Stimulated activated CD8-positive, alpha-beta memory T cell treated with anti-CD3 and anti-CD28 coated beads, Interleukin-2, amount 100 ng/mL, for 48 hours (primary cell): ENCODE measurements around the gene ANK3.

ENCODE experiments used
- DNase-seq, 2 donors: peaks; one replicate each; pipeline ENCODE4 v3.0.0-alpha.2; 2020; ENCODE audit warnings: low read depth in 2 of 2

ANK3 gene

DNA sequence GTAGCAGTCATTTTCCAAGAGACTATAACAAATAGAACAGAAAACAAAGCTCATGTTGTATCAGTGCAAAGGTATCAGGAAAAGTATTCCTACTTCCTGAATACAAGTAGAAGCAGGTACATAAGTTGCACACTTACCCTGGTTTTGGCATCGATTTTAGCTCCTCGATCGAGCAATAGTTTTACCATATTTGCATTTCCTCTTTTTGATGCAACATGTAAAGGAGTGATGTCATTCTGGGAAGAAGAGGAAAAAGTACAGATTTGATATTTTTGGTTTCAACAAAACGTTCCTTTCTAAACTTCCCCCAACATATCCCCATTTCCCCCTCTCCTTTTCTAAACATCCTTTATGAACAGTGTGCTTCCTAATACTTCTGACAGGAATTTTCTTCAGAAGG is 155.1 kb downstream of the ANK3 start:
- no peak for DNase-seq

DNA sequence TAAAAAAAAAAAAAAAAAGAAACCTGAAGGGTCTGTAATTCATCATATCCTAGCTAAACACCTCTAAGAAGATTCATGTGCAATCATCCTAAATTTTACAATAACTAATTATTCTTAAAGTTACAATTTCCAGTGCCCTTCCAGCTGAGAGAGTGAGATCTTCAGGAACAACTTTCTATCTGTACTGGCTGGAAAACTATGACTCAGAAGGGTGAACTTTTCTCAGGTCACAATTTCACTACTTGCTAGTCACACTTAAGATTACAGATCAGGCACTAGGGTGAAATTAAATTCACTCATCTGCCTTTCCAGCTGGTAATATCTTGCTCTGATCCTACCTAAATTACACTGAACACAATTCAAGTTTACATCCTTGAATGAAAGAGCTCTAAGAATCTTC is 158.8 kb downstream of the ANK3 start:
- DNase-seq, result no peak

DNA sequence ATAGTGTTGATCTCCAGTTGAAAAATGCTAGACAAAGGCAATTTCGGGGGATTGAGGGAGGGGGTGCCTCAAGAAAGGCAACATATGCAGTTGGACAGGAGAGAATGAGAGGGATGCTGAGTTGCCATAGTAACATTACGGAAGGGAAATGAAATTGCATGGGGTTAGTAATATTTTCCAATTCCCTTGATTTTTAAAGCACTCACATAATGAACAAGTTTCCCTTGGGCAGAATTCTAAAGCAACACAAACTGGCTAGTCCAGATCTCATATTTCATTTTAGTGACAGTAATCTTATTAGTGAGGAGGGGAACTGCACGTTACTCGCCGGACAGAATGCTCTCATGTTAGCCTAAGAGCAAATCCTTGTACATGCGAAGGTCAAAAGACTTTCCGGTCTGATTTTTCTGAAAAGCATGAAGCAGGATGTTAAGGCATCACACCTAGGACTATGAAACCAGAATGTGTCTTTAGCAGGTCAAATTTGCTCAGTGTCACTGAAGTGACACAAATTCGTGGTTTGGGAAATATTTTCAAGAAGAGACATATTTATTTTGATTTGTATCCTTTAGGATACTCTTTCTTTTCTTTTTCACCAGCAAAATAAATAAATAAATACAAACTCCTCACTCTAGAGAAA is 165.5 kb downstream of the ANK3 start:
- no peak for DNase-seq

DNA sequence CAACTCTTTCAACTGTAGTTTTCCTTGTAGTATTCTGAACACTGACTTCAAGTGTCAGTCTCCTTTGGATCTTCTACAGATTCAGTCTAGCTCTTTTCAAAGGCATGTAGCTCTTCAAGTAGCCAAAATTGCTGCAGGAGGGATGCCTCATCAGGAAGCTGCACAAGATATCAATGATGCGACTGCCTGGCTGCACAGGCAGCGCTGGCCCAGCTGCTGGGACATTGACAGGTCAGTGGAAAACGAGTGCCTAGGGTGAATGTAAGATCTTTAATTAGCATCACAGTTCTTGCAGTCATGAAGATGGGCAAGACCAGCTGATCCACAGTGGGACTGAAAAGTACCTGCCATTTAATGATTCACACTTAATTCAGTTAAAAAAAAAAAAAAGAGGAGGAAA is 167.6 kb downstream of the ANK3 start:
- no peak for DNase-seq

GRCh38 chr10:60212195-60212594 is 177.5 kb downstream of the ANK3 start:
- no peak for DNase-seq

GRCh38 chr10:60209874-60210570 is 179.7 kb downstream of the ANK3 start:
- DNase-seq, result no peak

DNA sequence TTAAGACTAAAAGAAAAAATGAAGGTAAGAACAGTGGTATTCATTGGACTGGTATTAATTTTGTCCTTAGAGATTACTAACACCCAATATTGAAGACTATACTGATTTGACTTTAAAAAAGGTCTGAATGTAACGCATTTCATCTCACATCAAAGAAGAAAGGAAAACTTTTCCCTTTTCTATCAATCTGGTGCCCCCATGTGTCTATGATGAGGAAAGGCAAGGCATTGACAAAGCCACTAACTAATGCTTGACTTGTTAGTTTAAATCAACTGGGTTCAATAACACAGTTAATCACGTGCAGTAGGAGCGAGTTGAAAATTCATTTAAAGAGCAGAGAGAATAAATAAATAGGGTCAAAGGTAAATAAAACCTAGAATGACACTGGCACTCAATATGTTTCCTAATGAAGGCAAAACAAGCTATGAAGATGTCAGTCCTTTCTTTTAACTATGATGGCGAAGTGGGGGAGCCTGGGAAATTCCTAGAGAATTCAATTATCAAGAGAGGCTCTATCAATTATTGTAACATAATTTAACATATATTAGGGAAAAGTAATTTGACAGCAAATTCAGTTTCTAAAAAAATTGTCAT is 180.9 kb downstream of the ANK3 start:
- DNase-seq, result no peak

- no peak for DNase-seq
Measured at GRCh38 chr10:60207894-60208293, 181.8 kb downstream of the ANK3 start.

DNA sequence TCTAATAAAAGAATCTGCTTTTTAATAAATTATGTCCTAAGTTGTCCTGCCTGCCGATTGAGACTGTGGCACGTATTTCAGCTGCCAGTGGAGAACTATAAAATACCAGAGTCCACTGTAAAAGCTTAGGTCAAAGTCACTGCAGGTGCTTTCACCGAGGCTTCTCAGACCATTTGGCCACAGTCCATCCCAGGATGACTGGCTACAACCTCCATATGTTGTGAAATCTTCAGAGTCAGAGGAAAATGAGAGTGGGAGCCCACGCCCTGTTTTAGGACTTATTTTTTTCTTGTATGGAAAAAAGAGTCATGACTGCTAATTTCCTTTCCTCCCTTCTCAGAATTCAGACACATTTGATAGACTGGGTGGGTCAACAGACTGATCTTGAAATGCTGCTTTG is 182.9 kb downstream of the ANK3 start:
- no peak for DNase-seq

DNA sequence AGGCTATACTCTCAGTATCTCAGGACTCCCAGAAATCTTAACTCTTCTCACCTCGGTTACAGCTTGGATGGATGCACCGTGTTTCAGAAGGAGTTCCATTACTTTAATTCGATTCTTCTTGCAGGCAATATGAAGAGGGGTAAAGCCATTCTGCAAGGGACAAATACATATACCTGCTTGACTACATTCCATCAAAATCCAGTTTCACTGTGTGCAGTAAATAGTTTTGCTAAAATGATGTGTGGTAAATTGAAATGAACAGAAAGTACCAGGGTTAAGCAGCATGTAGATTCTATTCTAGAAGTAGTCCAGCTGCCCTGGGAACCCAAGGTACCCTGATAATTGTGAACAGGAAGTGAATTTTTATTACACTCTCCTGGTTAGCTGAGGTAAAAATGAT is 183.9 kb downstream of the ANK3 start:
- DNase-seq, result no peak

- no peak for DNase-seq
Measured at GRCh38 chr10:60203993-60204618, 185.6 kb downstream of the ANK3 start.

GRCh38 chr10:60200682-60201053 is 189.0 kb downstream of the ANK3 start:
- DNase-seq, result no peak

DNA sequence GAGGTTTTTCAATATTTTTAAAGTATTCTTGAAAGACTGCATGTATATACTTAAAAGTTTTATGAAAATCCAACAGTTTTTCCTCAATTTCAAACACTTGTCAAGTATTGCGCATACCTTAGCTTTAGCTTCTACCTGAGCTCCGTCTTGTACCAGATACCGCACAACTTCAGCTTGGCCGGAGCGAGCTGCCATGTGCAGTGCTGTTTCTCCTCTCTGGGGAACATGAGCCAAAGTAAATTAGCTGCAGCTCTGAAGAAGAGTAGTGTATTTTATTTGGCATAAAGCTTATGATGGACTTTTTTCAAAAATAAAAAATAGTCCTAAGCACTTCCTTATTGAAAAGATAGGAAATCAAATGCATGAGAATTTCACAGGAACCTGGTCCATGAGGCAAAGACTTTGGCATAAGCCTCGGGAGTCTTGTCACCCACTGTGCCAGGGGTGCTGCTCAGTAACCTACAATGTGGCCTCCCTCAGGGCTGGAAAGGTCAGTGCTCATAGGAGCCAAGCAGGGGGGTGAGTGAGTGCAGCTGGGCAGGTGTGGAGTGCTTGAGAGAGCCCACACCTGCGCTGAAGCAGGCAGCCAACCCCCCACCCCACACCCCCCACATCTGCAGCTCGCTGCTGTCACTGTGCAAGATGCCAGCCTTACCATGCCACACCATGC is 189.5 kb downstream of the ANK3 start:
- no peak for DNase-seq

GRCh38 chr10:60197206-60197605 is 192.5 kb downstream of the ANK3 start:
- no peak for DNase-seq

- no peak for DNase-seq
Measured at GRCh38 chr10:60194421-60194820, 195.3 kb downstream of the ANK3 start.

- DNase-seq, result no peak
Measured at GRCh38 chr10:60192946-60193345, 196.7 kb downstream of the ANK3 start.

GRCh38 chr10:60189861-60190475 is 199.7 kb downstream of the ANK3 start:
- DNase-seq, result no peak

DNA sequence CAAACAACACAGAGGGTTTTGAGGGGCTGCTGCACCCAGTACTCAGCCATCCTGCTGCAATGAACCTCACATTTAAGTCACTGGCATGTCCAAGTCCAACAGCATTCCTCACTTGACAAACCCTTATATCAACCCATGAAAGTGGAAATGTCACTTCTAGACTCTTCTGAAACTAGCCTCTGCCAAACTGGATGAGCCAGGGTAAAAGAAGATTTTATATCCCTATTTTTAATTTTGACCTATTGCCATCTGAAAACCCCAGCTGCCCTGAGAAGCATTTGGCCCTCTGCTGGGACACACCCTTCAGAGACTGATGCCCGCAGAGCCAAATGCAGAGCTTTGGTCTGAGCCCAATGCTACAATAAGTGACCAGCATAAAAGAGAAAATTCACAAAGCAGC is 201.1 kb downstream of the ANK3 start:
- DNase-seq, result no peak

GRCh38 chr10:60187691-60188090 is 202.0 kb downstream of the ANK3 start:
- DNase-seq, result no peak

GRCh38 chr10:60186315-60187071 is 203.2 kb downstream of the ANK3 start:
- DNase-seq, result no peak

DNA sequence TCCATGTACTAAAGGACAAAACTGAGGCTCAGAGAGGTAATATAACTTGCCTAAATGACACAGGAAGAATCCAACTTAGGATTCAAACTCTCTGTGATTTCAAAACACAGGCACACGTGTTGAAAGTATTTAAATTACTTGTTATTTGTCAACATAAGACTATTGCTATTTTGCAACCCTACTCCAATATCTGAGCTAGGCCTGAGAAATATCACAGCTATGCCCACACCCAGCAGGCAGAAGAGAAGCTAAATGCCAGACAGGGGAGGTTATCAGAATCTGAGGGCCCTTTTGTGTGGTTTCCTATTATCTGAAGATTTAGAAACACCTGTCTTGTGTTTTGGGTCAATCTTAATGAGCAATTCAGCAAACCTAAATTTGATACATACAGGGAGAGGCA is 204.3 kb downstream of the ANK3 start:
- no peak for DNase-seq
